Right lobe of liver (tissue), 6 donors: ENCODE data around the gene C20orf96. TPM values are rescaled to one million over a fixed set of nuclear protein-coding genes. Genes with fewer than 3 reads are reported as not detected.

Source experiments
- ATAC-seq, 4 donors: fragments of 200-7000 bp; cut with Tn5 transposase; one replicate each; pipeline ENCODE4 v1.9.1; 2020; ENCODE audit warnings: mild to moderate bottlenecking in 4 of 4, moderate library complexity in 4 of 4
- DNase-seq, 3 donors: peaks; one replicate each; pipeline ENCODE4 v3.0.0-alpha.2; 2020
- H3K27ac ChIP-seq, 3 donors: fragments of 200-600 bp; one replicate each; pipeline ENCODE4 v1.8.0; 2022
- H3K27me3 ChIP-seq, 2 donors: fragments of 200-600 bp; one replicate each; pipeline ENCODE4 v1.8.0; 2022
- H3K36me3 ChIP-seq, 4 donors: fragments of 200-600 bp; sonication (generic) in 1 of 4; one replicate each; pipeline versions ENCODE4 v1.5.1 to v1.8.0; 2017 to 2022; ENCODE audit warnings: control low read depth in 1 of 4
- H3K4me1 ChIP-seq, 4 donors: fragments of 200-600 bp; sonication (generic) in 1 of 4; one replicate each; pipeline versions ENCODE4 v1.5.1 to v1.8.0; 2017 to 2022; ENCODE audit warnings: control low read depth in 1 of 4
- H3K4me3 ChIP-seq, 3 donors: fragments of 200-600 bp; one replicate each; pipeline ENCODE4 v1.8.0; 2022
- H3K9me3 ChIP-seq, 4 donors: fragments of 200-600 bp; sonication (generic) in 1 of 4; one replicate each; pipeline versions ENCODE4 v1.5.1 to v1.8.0; 2017 to 2022; ENCODE audit warnings: control low read depth in 1 of 4
- POLR2A ChIP-seq: fragments of 450-650 bp; IDR thresholded peaks from one replicate; pipeline ENCODE4 v1.6.1; 2017; ENCODE audit warnings: antibody characterized with exemption, mild to moderate bottlenecking
- WGBS: methylation state at CpG from one replicate; pipeline ENCODE4 v1.1.6; 2018; ENCODE audit warnings: low coverage, low lambda C conversion rate; ENCODE audit not compliant: insufficient coverage; ENCODE audit errors: missing lambda C conversion rate; 5-methylcytosine and 5-hydroxymethylcytosine counted together
- intact Hi-C, 2 donors: fragments of 100-400 bp; cut with DNase I; formaldehyde crosslinking; loops; one replicate each; pipeline versions ENCODE4 v1.11.2 to v1.14.1; 2022
- total RNA-seq, 6 experiments: library from RNA; depleted of rRNA in 2 of 6; stranded (reverse); fragments of >200 nt in 2 of 6; fragmentation: NEBNext Ultra II Directional in 3 of 6; extraction: Animal tissue kit (Norgen Biotek cat#: 25700) in 3 of 6; gene quantifications; one replicate each; pipeline versions ENCODE4 v1.1.0 to v1.2.4, GENCODE V29; 2016 to 2023
- TF ChIP-seq, protein P1 (sequence below), 4 donors: fragments of 200-600 bp in 3 of 4; fragments of 450-650 bp in 1 of 4; IDR thresholded peaks; one replicate each; pipeline versions ENCODE4 v1.5.1 to v1.8.0; 2016 to 2022; ENCODE audit warnings: antibody characterized with exemption in 4 of 4, mild to moderate bottlenecking in 2 of 4
- donor health status: DM: no; HTN: yes; CAD: no.
- donor health status: DM: no; HTN: no; CAD: no.
- donor health status: DM: no; HTN: no; CAD: no.
- donor health status: DM: no; HTN: yes; CAD: no.
- donor health status: DM: no; HTN: yes; CAD: no.

C20orf96 gene
- total RNA-seq, 6 experiments from 2014 or later = 0.62 to 2.5 (median 1.8) TPM

DNA sequence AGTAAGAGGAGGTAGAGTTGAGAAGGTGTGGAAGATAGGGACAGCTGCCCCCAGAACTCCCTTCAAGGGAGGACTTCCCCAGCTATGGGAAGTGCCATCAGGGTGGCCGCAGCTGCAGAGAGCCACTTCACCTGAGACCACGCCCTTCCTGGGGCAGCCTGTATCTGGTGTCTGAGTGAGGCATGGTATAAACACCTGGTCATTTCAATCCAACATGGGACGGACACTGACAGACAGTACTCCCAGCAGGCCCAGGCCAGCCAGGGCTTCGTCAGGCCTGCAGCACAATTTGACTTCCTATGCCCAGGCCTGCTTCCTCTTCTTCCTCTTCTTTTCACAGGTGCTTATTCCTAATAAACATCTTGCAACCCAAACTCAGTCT is 39.3 kb upstream of the C20orf96 start:
- intact Hi-C loops = no loop called here
- TF ChIP-seq POLR2A = no peak
- TF ChIP-seq, protein P1, sequence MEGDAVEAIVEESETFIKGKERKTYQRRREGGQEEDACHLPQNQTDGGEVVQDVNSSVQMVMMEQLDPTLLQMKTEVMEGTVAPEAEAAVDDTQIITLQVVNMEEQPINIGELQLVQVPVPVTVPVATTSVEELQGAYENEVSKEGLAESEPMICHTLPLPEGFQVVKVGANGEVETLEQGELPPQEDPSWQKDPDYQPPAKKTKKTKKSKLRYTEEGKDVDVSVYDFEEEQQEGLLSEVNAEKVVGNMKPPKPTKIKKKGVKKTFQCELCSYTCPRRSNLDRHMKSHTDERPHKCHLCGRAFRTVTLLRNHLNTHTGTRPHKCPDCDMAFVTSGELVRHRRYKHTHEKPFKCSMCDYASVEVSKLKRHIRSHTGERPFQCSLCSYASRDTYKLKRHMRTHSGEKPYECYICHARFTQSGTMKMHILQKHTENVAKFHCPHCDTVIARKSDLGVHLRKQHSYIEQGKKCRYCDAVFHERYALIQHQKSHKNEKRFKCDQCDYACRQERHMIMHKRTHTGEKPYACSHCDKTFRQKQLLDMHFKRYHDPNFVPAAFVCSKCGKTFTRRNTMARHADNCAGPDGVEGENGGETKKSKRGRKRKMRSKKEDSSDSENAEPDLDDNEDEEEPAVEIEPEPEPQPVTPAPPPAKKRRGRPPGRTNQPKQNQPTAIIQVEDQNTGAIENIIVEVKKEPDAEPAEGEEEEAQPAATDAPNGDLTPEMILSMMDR (IDR thresholded peaks at IDR 0.05) = no peak
- Histone ChIP-seq H3K36me3 (no peaks in the 10 kb centered on the region), H3K27ac (no peak overlapping the region), H3K27me3 (no peaks in the 10 kb centered on the region), H3K4me3 (no peak overlapping the region), H3K9me3 (no peaks in the 10 kb centered on the region), H3K4me1 (peaks cover 0 to 7% (median 0%) of the 10 kb centered on the region in 4 donors)
- no CpG with 5 or more reads among the region's 4 CpGs for WGBS
- ATAC-seq (no peak), DNase-seq (no peak)

DNA sequence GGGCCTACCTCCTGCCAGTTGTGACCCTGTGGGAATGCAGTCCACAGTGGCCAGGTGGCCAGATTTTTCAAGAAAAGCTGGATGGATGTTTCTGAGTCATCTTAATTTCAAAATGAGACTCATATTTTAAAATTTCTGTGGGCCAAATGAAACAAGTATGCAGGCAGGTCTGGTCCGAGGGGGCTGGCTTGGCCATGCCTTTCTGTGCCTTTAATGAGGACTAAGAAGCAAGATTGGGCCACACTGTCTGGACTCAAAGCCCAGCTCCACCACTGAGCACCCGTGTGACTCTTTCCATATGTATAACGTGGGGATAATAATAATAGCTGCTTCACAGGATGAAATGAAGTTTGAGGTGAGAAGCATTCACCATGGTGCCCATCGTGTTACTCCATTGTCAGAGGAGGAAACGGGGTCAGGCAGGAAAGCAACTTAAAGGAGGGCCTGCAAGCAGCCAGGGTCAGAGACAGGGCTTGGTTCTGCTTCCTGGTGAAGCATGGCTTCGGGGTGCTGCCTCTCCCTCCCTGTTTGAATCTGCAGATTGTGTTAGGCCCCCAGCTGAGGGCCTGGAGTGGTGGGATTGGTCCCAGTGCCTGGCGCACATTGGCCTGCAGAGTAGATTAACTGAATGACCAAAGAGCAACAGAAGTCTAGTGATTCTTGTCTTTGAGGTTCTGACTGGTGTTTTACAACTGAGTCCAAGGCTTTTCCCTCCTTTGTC is 38.6 kb upstream of the C20orf96 start:
- WGBS = 63% methylated on average over 3 of the region's 7 CpGs
- DNase-seq = no peak
- intact Hi-C loops = no loop called here
- Histone ChIP-seq H3K27ac (no peak overlapping the region), H3K36me3 (no peaks in the 10 kb centered on the region), H3K4me3 (no peak overlapping the region), H3K27me3 (no peaks in the 10 kb centered on the region), H3K9me3 (no peaks in the 10 kb centered on the region), H3K4me1 (peaks cover 0 to 7% (median 0%) of the 10 kb centered on the region in 4 donors)
- ATAC-seq = no peak
- TF ChIP-seq, protein P1 (IDR thresholded peaks at IDR 0.05) = no peak
- TF ChIP-seq POLR2A = no peak

DNA sequence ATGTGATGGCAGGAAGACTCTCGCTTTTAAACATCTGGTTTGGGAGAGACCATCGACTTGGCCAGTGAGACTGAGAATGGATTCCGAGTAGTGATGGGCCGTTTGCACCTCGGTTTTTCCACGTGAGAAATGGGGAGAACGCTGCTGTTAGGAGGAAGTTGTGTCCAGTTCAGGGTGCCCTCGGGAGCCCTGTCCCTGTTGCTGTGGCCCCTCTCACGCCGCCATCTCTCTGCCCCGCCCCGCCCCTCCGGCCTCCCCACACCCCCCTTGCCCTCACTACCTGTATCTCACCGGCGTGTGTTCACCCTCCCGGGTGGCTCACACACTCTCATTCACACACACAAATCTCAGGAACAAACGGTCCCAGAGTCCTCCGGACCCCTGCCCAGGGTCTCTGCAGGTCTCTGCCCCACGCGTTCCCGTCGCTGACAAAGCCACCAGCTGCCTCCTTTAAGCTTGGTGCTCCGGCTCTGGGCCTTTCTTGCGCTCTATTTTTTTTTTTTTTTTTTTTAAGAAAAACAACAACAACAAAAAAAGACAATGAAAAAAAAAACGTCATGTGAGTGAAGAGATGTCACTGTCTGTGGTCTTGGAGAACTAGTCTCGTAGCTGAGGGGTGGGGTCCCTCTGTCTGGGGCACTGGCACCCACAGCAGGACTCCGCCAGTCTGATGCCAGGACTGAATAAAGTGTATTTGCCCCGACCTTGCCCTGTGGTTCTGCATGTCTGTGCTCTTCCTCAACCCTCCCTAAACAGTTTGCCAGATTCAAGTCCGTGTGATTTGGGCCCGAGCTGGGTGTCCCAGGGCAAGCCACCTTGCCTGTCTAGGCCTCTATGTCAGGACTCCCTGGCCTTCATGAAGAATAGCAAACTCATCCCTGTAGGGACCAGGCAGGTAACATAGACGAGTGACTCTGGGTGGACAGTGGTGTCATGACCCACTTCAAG is 37.8 kb upstream of the C20orf96 start:
- Histone ChIP-seq H3K4me3 (peak overlapping the region in 1 of 3 donors; percentile 69), H3K27ac (peak overlapping the region in 1 of 3 donors; percentile 47), H3K27me3 (no peaks in the 10 kb centered on the region), H3K4me1 (peaks cover 0 to 7% (median 0%) of the 10 kb centered on the region in 4 donors), H3K9me3 (no peaks in the 10 kb centered on the region), H3K36me3 (no peaks in the 10 kb centered on the region)
- intact Hi-C loops = no loop called here
- TF ChIP-seq POLR2A = no peak
- TF ChIP-seq, protein P1 (IDR thresholded peaks at IDR 0.05) = no peak
- ATAC-seq = no peak
- WGBS = 60% methylated on average over 22 of the region's 31 CpGs
- no peak for DNase-seq

DNA sequence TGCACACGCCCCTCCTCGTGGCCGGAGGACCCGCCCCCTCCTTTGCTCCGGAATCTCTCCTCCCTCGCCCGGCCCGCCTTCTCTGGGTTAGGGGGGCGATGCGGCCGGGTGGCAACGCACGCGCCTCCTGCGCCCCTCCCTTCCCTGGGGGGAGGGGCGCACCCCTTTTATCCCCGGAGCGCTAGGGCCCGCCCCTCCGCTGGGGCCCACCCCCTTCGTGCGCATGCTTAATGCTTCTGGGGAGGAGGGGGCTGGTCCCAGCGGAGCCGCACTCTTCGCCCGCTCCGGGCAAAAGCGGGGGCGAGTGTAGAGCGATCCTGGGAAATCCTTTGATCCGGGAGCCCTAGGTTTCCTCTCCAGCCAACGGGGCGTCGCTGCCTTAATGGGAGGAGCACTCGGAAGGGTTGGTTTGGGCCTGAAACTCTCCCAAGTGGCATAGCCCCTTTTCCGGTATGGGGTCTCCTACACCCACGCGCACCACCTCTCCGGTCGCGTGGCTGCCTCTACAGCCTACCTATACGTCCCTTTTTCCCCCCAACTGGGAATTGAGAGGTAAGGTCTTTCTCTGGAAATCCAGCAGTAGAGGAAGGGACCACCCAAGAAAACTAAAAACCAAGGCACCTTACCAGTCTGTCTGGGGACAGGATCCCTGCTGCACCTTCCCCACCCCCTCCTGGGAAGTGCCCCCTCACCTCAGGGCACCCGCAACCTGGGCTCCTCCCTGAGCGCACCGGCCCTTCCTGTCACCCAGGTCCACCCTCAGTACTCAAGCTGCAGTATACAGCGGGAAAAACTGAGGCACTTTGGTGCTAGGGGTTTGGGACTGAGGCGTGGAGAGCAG is 36.9 kb upstream of the C20orf96 start:
- 15% methylated on average over 22 of the region's 47 CpGs for WGBS
- Histone ChIP-seq H3K9me3 (no peaks in the 10 kb centered on the region), H3K27me3 (no peaks in the 10 kb centered on the region), H3K36me3 (no peaks in the 10 kb centered on the region), H3K4me1 (peaks cover 0 to 7% (median 0%) of the 10 kb centered on the region in 4 donors), H3K4me3 (peak overlapping the region; percentile 62 to 69 (median 68)), H3K27ac (peak overlapping the region; percentile 37 to 47 (median 42))
- intact Hi-C loops = no loop called here
- TF ChIP-seq, protein P1 (IDR thresholded peaks at IDR 0.05) = no peak
- no peak for TF ChIP-seq POLR2A
- ATAC-seq (peak; percentile 44 to 64 (median 51)), DNase-seq (peak; percentile 80 to 86 (median 81))
